GM13976 (cell line): Measurements from ENCODE around the gene IARS2.

ENCODE experiments used
- DNase-seq: peaks from one replicate; pipeline ENCODE4 v3.0.0; 2012; ENCODE audit warnings: low spot score
- CTCF ChIP-seq: IDR thresholded peaks from 2 replicates; pipeline ENCODE4 v1.5.1; 2012; ENCODE audit warnings: borderline replicate concordance, mild to moderate bottlenecking; ENCODE audit not compliant: insufficient read depth; ENCODE audit errors: extremely low read depth, missing control alignments, control extremely low read depth
- in situ Hi-C: fragments of 300-500 bp; cut with MboI; formaldehyde crosslinking; loops from one replicate; pipeline ENCODE4 v1.12.0; 2022; ENCODE audit warnings: low sequenced_read_pairs, mixed read lengths, inconsistent platforms; ENCODE audit not compliant: unreplicated experiment

The IARS2 gene

GRCh38 chr1:220129479-220130210, 35.7 kb downstream of the IARS2 start:
- TF ChIP-seq CTCF: no peak
- no peak for DNase-seq
- in situ Hi-C loops: no loop called here

GRCh38 chr1:220135755-220136154, 41.8 kb downstream of the IARS2 start:
- no peak for DNase-seq
- TF ChIP-seq CTCF: no peak
- in situ Hi-C loops: no loop called here

GRCh38 chr1:220137019-220137786, 43.3 kb downstream of the IARS2 start:
- in situ Hi-C loops: no loop called here
- no peak for DNase-seq
- TF ChIP-seq CTCF: no peak

GRCh38 chr1:220139966-220140365, 46.0 kb downstream of the IARS2 start:
- in situ Hi-C loops: no loop called here
- TF ChIP-seq CTCF: no peak

GRCh38 chr1:220144051-220144450, 50.1 kb downstream of the IARS2 start:
- no peak for TF ChIP-seq CTCF
- DNase-seq: no peak
- in situ Hi-C loops: no loop called here

More at GRCh38 chr1:220139966-220140365, 46.0 kb downstream of the IARS2 start:
- DNase-seq: no peak

- in situ Hi-C loops: no loop called here
- no peak for DNase-seq
- TF ChIP-seq CTCF: no peak
These were observed 55.8 kb downstream of the IARS2 start for GRCh38 chr1:220149742-220150141.
